A549 (cell line): ENCODE measurements around the gene ARHGAP28. TPM values are rescaled to one million over a fixed set of nuclear protein-coding genes. Genes with fewer than 3 reads are reported as not detected.

Experiments used
- ATAC-seq, 2 experiments: fragments of 200-7000 bp in 1 of 2; fragments of >200 bp in 1 of 2; cut with Nextera tagmentation in 1 of 2; cut with Tn5 transposase in 1 of 2; 3 replicates each; pipeline versions ENCODE4 v1.8.0 to v1.9.1; 2018 to 2020; ENCODE audit warnings: mild to moderate bottlenecking in 1 of 2, moderate library complexity in 1 of 2
- CTCF ChIA-PET: fragments of 300-600 bp; sonication (Branson Sonifier 250); formaldehyde crosslinking; extraction: SDS; loops from one replicate; lab custom pipeline; 2021; ENCODE audit warnings: antibody characterized with exemption, inconsistent platforms; lab: Yijun Ruan, JAX
- POLR2A ChIA-PET: fragments of 350-600 bp; formaldehyde crosslinking; extraction: SDS; loops from one replicate; lab custom pipeline; 2021; ENCODE audit warnings: antibody characterized with exemption, inconsistent platforms; lab: Yijun Ruan, JAX
- DNase-seq, 2 experiments: peaks; one replicate each; pipeline versions ENCODE4 v3.0.0 to v3.0.0-alpha.2; 2011 to 2016; ENCODE audit warnings: low read depth in 1 of 2, low spot score in 1 of 2
- FAIRE-seq: peaks from 2 replicates; lab custom pipeline; 2011; peaks lifted over from hg19 to GRCh38; lab: Jason Lieb, UNC
- H3K27ac ChIP-seq, 2 experiments: fragments of >200 bp; sonication (Bioruptor Twin); formaldehyde crosslinking; 3 replicates each; pipeline ENCODE4 v1.5.1; 2016 to 2017
- H3K4me1 ChIP-seq: fragments of >200 bp; sonication (Bioruptor Twin); formaldehyde crosslinking; 3 replicates; pipeline ENCODE4 v1.6.1; 2016
- H3K4me2 ChIP-seq: fragments of >200 bp; sonication (Bioruptor Twin); formaldehyde crosslinking; 3 replicates; pipeline ENCODE4 v1.6.1; 2016
- H3K4me3 ChIP-seq: fragments of >200 bp; sonication (Bioruptor Twin); formaldehyde crosslinking; 3 replicates; pipeline ENCODE4 v1.5.1; 2016
- H3K9me3 ChIP-seq: fragments of >200 bp; sonication (Bioruptor Twin); formaldehyde crosslinking; 3 replicates; pipeline ENCODE4 v1.6.1; 2016
- CBX8 ChIP-seq: fragments of 200-600 bp; sonication (generic); IDR thresholded peaks from 2 replicates; pipeline ENCODE4 v1.6.1; 2016
- CEBPB ChIP-seq, 2 experiments: fragments of >200 bp in 1 of 2; sonication (Bioruptor Twin) in 1 of 2; formaldehyde crosslinking in 1 of 2; IDR thresholded peaks; 2 replicates each; pipeline ENCODE4 v1.6.1; 2012 to 2016
- EP300 ChIP-seq, 2 experiments: fragments of >200 bp; sonication (Bioruptor Twin); formaldehyde crosslinking; IDR thresholded peaks; 2 replicates in 1 of 2; 3 replicates in 1 of 2; pipeline ENCODE4 v1.6.1; 2016 to 2017
- FOSB ChIP-seq: fragments of 250-450 bp; sonication (Bioruptor Pico); IDR thresholded peaks from 2 replicates; pipeline ENCODE4 v1.5.0; 2020; ENCODE audit warnings: mild to moderate bottlenecking, moderate library complexity
- FOSL2 ChIP-seq, 2 experiments: fragments of 450-650 bp in 1 of 2; fragments of >200 bp in 1 of 2; sonication (Bioruptor Twin) in 1 of 2; formaldehyde crosslinking; IDR thresholded peaks; 2 replicates each; pipeline versions ENCODE4 v1.5.0 to v1.6.1; 2016 to 2020; ENCODE audit warnings: mild to moderate bottlenecking in 1 of 2, moderate library complexity in 1 of 2
- GATA3 ChIP-seq: IDR thresholded peaks from 2 replicates; pipeline ENCODE4 v1.6.1; 2012; ENCODE audit warnings: borderline replicate concordance
- HDAC2 ChIP-seq: fragments of 200-600 bp; sonication (generic); IDR thresholded peaks from 2 replicates; pipeline ENCODE4 v1.6.1; 2016
- HEYL ChIP-seq: fragments of 250-450 bp; sonication (Bioruptor Pico); IDR thresholded peaks from 2 replicates; pipeline ENCODE4 v1.8.0; 2021; ENCODE audit warnings: mild to moderate bottlenecking, moderate library complexity
- HOXB13 ChIP-seq: fragments of 250-450 bp; sonication (Bioruptor Pico); IDR thresholded peaks from 2 replicates; pipeline ENCODE4 v1.5.0; 2020; ENCODE audit warnings: low read depth, mild to moderate bottlenecking, moderate library complexity
- KDM1A ChIP-seq: fragments of 200-600 bp; sonication (generic); IDR thresholded peaks from 2 replicates; pipeline ENCODE4 v1.6.1; 2016; ENCODE audit warnings: low read depth, mild to moderate bottlenecking
- NR3C1 ChIP-seq: fragments of >200 bp; sonication (Bioruptor Twin); formaldehyde crosslinking; IDR thresholded peaks from 3 replicates; pipeline ENCODE4 v1.6.1; 2017
- PHF8 ChIP-seq: fragments of 200-600 bp; sonication (generic); IDR thresholded peaks from 2 replicates; pipeline ENCODE4 v1.6.1; 2016; ENCODE audit warnings: low read depth, mild to moderate bottlenecking, antibody characterized with exemption, moderate library complexity, borderline replicate concordance
- SMC3 ChIP-seq: fragments of >200 bp; sonication (Bioruptor Twin); formaldehyde crosslinking; IDR thresholded peaks from 3 replicates; pipeline ENCODE4 v1.6.1; 2018; ENCODE audit warnings: inconsistent platforms
- SREBF2 ChIP-seq: fragments of 450-650 bp; IDR thresholded peaks from 2 replicates; pipeline ENCODE4 v1.6.1; 2014; ENCODE audit warnings: mild to moderate bottlenecking, moderate library complexity
- ZNF302 ChIP-seq: fragments of 250-450 bp; sonication (Bioruptor Pico); IDR thresholded peaks from 2 replicates; pipeline ENCODE4 v1.9.0; 2021; ENCODE audit warnings: inconsistent platforms, mild to moderate bottlenecking, moderate library complexity
- WGBS: methylation state at CpG from one replicate; pipeline ENCODE4 v1.1.6; 2017; ENCODE audit errors: missing lambda C conversion rate; 5-methylcytosine and 5-hydroxymethylcytosine counted together
- polyA plus RNA-seq, 4 experiments: library from polyadenylated mRNA; depleted of rRNA in 3 of 4; stranded (reverse); fragments of >200 nt; fragmentation: RNase III in 1 of 4; extraction: RNeasy Plus Mini Kit Qiagen cat#74134 plus additional on column Dnase treatment in 1 of 4; gene quantifications; 2 replicates in 3 of 4; 3 replicates in 1 of 4; pipeline ENCODE4 v1.2.3, GENCODE V29; 2011 to 2017
- TF ChIP-seq, protein P1 (sequence below): fragments of >200 bp; sonication (Bioruptor Twin); formaldehyde crosslinking; IDR thresholded peaks from 2 replicates; pipeline ENCODE4 v1.6.1; 2016
- TF ChIP-seq, protein P2 (sequence below): fragments of >200 bp; sonication (Bioruptor Twin); formaldehyde crosslinking; IDR thresholded peaks from 3 replicates; pipeline ENCODE4 v1.6.1; 2016
- TF ChIP-seq, protein P3 (sequence below): fragments of 250-450 bp; sonication (Bioruptor Pico); IDR thresholded peaks from 2 replicates; pipeline ENCODE4 v1.5.0; 2021; ENCODE audit warnings: mild to moderate bottlenecking, moderate library complexity, borderline replicate concordance
- TF ChIP-seq, protein P4 (sequence below): fragments of 450-650 bp; IDR thresholded peaks from 2 replicates; pipeline ENCODE4 v1.6.1; 2014; ENCODE audit warnings: antibody characterized with exemption
- TF ChIP-seq, protein P5 (sequence below): IDR thresholded peaks from 2 replicates; pipeline ENCODE4 v1.6.1; 2012
- TF ChIP-seq, protein P6 (sequence below): fragments of 150-350 bp; IDR thresholded peaks from 2 replicates; pipeline ENCODE4 v1.6.1; 2014; ENCODE audit warnings: low read depth, mild to moderate bottlenecking, low read length
- TF ChIP-seq, protein P7 (sequence below): IDR thresholded peaks from 2 replicates; pipeline ENCODE4 v1.6.1; 2012

Gene ARHGAP28
- polyA plus RNA-seq, 2 of the 4 experiments (the other 2 are of a cell fraction) = 0.13 to 0.17 TPM

DNA sequence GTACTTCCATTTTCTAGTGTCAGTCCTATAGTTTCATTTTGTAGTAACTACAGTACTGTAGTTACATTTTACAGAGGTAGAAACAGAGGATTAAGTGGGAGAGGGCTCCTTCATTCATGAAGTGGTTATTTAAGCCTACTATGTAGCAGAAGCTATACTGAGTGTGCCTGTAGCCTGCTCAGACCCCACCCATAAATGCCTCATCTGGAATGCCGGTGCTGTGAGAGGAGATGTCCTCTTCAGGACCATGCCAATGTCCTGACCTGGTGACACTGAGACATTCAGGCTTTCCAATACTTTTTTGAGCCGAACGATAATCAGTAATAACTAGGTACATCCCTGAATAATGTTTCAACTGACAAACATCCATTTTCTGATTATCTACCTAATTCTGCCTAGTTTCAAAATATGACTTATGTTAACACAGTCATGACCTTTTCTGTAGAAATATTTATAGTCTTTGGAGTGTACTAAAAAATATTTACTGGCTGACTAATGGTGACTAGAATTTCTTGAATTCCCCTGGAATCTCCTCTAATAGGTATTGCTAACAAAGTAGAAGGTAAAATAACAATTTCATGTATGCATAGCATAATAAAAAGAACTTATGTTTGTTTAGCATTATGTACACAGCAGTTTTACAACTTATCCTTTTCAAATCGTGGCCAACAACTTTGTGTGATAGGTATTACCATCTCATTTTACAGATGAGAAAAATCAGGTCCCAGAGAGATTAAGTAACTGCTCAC lies 10.2 kb upstream of the ARHGAP28 start:
- no peaks in the 10 kb centered on the region for H3K9me3 ChIP-seq
- H3K27ac ChIP-seq = no peak overlapping the region
- no peak for ATAC-seq
- ChIA-PET POLR2A (no interaction called here), CTCF (no interaction called here)
- TF ChIP-seq HOXB13 (no peak), SREBF2 (no peak), FOSL2 (IDR thresholded peaks at IDR 0.05) (no peak), FOSL2 (CRISPR knock-in tag; IDR thresholded peaks at IDR 0.05) (no peak), FOSB (CRISPR knock-in tag) (no peak), KDM1A (no peak)
- TF ChIP-seq, protein P1, sequence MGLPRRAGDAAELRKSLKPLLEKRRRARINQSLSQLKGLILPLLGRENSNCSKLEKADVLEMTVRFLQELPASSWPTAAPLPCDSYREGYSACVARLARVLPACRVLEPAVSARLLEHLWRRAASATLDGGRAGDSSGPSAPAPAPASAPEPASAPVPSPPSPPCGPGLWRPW = no peak
- TF ChIP-seq, protein P2, sequence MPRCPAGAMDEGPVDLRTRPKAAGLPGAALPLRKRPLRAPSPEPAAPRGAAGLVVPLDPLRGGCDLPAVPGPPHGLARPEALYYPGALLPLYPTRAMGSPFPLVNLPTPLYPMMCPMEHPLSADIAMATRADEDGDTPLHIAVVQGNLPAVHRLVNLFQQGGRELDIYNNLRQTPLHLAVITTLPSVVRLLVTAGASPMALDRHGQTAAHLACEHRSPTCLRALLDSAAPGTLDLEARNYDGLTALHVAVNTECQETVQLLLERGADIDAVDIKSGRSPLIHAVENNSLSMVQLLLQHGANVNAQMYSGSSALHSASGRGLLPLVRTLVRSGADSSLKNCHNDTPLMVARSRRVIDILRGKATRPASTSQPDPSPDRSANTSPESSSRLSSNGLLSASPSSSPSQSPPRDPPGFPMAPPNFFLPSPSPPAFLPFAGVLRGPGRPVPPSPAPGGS = no peak
- TF ChIP-seq, protein P3, sequence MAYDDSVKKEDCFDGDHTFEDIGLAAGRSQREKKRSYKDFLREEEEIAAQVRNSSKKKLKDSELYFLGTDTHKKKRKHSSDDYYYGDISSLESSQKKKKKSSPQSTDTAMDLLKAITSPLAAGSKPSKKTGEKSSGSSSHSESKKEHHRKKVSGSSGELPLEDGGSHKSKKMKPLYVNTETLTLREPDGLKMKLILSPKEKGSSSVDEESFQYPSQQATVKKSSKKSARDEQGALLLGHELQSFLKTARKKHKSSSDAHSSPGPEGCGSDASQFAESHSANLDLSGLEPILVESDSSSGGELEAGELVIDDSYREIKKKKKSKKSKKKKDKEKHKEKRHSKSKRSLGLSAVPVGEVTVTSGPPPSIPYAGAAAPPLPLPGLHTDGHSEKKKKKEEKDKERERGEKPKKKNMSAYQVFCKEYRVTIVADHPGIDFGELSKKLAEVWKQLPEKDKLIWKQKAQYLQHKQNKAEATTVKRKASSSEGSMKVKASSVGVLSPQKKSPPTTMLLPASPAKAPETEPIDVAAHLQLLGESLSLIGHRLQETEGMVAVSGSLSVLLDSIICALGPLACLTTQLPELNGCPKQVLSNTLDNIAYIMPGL = no peak
- TF ChIP-seq, protein P4, sequence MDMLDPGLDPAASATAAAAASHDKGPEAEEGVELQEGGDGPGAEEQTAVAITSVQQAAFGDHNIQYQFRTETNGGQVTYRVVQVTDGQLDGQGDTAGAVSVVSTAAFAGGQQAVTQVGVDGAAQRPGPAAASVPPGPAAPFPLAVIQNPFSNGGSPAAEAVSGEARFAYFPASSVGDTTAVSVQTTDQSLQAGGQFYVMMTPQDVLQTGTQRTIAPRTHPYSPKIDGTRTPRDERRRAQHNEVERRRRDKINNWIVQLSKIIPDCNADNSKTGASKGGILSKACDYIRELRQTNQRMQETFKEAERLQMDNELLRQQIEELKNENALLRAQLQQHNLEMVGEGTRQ = no peak
- TF ChIP-seq, protein P5, sequence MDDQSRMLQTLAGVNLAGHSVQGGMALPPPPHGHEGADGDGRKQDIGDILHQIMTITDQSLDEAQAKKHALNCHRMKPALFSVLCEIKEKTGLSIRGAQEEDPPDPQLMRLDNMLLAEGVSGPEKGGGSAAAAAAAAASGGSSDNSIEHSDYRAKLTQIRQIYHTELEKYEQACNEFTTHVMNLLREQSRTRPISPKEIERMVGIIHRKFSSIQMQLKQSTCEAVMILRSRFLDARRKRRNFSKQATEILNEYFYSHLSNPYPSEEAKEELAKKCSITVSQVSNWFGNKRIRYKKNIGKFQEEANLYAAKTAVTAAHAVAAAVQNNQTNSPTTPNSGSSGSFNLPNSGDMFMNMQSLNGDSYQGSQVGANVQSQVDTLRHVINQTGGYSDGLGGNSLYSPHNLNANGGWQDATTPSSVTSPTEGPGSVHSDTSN = no peak
- TF ChIP-seq, all 56 proteins: peak for 0
- FAIRE-seq (no peak), DNase-seq (no peak)
- Histone ChIP-seq H3K4me3 (no peak overlapping the region), H3K4me2 (no peak overlapping the region), H3K4me1 (no peaks in the 10 kb centered on the region)
- WGBS = 12% methylated on average over 4 of the region's 4 CpGs

DNA sequence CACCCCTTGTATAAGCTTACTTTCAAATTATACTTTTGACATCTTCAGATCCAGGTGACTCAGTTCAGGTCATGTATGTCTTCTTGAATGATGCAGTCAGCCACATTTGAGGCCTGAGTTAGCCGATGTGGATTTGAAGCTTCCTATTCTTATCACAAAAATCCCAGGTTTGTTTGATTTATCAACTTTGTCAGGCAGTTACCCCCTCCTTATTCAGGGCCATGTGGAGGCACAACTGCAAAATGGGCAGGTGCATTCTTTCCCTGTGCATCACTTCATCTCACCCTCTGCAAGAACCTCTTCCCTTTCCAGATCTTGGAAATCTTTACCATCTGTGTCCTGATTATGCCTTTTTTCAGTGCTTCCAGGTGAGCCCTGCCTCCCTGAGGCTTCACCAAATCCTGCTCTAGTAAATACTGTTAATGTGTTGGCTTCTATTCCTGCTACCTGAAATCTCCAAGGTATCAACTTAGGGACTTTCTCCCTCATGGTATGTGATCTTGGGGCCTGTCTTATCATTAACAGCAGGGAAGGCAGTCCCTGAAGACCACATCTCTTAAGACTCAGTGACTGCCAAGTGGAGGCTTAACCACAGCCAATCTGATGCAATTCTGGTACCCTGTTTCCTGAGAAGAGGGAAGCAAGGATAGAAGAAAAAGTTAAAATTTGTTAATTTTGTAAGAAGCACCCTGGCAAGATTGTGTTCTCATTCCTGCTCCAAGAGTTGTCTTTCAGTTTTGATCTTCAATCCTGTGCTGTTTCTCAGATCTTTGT lies 9.4 kb upstream of the ARHGAP28 start:
- Histone ChIP-seq H3K4me1 (no peaks in the 10 kb centered on the region), H3K27ac (no peak overlapping the region), H3K9me3 (no peaks in the 10 kb centered on the region), H3K4me3 (no peak overlapping the region), H3K4me2 (no peak overlapping the region)
- DNase-seq = no peak
- WGBS = 0% methylated on average over 1 of the region's 1 CpG
- TF ChIP-seq NR3C1 (no peak), PHF8 (no peak), GATA3 (no peak), SMC3 (no peak), EP300 (IDR thresholded peaks at IDR 0.05) (no peak), FOSL2 (IDR thresholded peaks at IDR 0.05) (no peak), FOSL2 (CRISPR knock-in tag; IDR thresholded peaks at IDR 0.05) (no peak), CBX8 (no peak), KDM1A (no peak), HEYL (CRISPR knock-in tag) (no peak), ZNF302 (CRISPR knock-in tag) (no peak), HDAC2 (no peak), CEBPB (IDR thresholded peaks at IDR 0.05) (no peak)
- TF ChIP-seq, protein P4 = no peak
- TF ChIP-seq, protein P6, sequence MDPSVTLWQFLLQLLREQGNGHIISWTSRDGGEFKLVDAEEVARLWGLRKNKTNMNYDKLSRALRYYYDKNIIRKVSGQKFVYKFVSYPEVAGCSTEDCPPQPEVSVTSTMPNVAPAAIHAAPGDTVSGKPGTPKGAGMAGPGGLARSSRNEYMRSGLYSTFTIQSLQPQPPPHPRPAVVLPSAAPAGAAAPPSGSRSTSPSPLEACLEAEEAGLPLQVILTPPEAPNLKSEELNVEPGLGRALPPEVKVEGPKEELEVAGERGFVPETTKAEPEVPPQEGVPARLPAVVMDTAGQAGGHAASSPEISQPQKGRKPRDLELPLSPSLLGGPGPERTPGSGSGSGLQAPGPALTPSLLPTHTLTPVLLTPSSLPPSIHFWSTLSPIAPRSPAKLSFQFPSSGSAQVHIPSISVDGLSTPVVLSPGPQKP = no peak
- TF ChIP-seq, protein P7, sequence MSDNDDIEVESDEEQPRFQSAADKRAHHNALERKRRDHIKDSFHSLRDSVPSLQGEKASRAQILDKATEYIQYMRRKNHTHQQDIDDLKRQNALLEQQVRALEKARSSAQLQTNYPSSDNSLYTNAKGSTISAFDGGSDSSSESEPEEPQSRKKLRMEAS = no peak
- no peak for FAIRE-seq
- no peak for ATAC-seq
- CTCF ChIA-PET = no interaction called here
- POLR2A ChIA-PET = no interaction called here
